Activated B cell treated with CpG ODN at 0.5 μM for 24 hours (primary cell): Measurements from ENCODE around the gene C3. TPM values are rescaled to one million over a fixed set of nuclear protein-coding genes. Genes with fewer than 3 reads are reported as not detected.

ENCODE experiments used
- ATAC-seq: fragments of 200-7000 bp; cut with Tn5 transposase; one replicate; pipeline ENCODE4 v1.10.0; 2021; ENCODE audit warnings: low read depth, mild to moderate bottlenecking, moderate library complexity
- CTCF ChIA-PET: fragments of 350-600 bp; sonication (Branson Sonifier 250); formaldehyde crosslinking; loops from one replicate; lab custom pipeline; 2021; ENCODE audit warnings: antibody characterized with exemption; lab: Charles Lee
- POLR2A ChIA-PET: fragments of 350-600 bp; sonication (Branson Sonifier 250); formaldehyde crosslinking; loops from one replicate; lab custom pipeline; 2021; ENCODE audit warnings: antibody characterized with exemption; lab: Charles Lee
- DNase-seq: peaks from one replicate; pipeline ENCODE4 v3.0.0; 2022
- H3K27ac Mint-ChIP-seq: one replicate; pipeline ENCODE4 v1.8.0; 2020; ENCODE audit warnings: mixed read lengths
- H3K27me3 Mint-ChIP-seq: one replicate; pipeline ENCODE4 v1.8.0; 2021; ENCODE audit warnings: mixed read lengths
- H3K36me3 Mint-ChIP-seq: one replicate; pipeline ENCODE4 v1.8.0; 2021; ENCODE audit warnings: low read depth, mixed read lengths
- H3K4me1 Mint-ChIP-seq: one replicate; pipeline ENCODE4 v1.8.0; 2021; ENCODE audit warnings: mixed read lengths
- H3K4me3 Mint-ChIP-seq: one replicate; pipeline ENCODE4 v1.8.0; 2020; ENCODE audit warnings: mild to moderate bottlenecking, mixed read lengths
- H3K9me3 Mint-ChIP-seq: one replicate; pipeline ENCODE4 v1.8.0; 2020; ENCODE audit warnings: mixed read lengths
- intact Hi-C: fragments of 100-400 bp; cut with micrococcal nuclease; formaldehyde crosslinking; loops from one replicate; pipeline ENCODE4 v1.15.1; 2024
- total RNA-seq: library from RNA; stranded (reverse); gene quantifications from 2 replicates; pipeline ENCODE4 v1.2.3, GENCODE V29; 2022
- TF ChIP-seq, protein P1 (sequence below): fragments of 200-600 bp; IDR thresholded peaks from one replicate; pipeline ENCODE4 v1.8.0; 2022; ENCODE audit warnings: antibody characterized with exemption, mild to moderate bottlenecking

Gene C3
- total RNA-seq, 1 donor from 2014 or later, result 0.53 TPM

DNA sequence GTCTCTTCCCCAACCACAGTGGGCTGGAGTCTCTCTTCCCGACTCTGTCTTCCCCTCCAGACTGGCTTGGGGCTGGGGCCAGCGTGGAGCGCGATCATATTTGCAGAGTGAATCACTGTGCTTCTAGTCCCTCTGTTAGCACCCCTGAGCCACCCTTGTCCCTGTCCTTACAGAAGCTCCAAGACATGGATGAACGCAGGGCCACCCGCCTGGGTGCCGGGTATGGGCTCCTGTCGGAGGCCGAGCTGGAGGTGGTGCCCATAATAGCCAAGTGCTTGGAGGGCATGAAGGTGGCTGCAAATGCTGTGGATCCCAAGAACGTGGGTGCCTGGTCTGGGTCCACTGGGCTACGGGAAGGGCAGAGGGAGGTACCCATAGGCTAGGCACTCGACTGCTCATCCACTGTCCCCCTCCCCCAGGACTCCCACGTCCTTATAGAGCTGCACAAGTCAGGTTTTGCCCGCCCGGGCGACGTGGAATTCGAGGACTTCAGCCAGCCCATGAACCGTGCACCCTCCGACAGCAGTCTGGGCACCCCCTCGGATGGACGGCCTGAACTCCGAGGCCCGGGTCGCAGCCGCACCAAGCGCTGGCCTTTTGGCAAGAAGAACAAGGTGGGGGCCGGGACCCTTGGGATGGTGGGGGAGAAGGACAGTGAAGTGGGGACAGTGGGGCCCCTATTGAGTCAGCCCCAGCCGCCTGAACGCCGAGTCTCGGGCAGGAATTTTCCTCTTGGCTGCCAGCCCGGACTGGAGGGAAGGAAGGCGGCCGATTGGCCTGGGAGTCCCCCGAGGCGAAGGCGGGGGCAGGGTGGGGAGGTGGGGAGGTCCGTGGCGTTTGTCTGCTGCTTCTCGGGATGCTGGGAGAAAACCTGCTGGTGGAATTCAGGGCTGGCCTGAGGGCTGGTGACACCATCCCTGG, 24.2 kb upstream of the C3 start:
- intact Hi-C loops, result no loop called here
- Mint-ChIP-seq H3K27ac (no peak overlapping the region), H3K9me3 (no peaks in the 10 kb centered on the region), H3K4me3 (no peak overlapping the region), H3K27me3 (no peaks in the 10 kb centered on the region), H3K36me3 (peaks cover 74% of the 10 kb centered on the region), H3K4me1 (peaks cover 11% of the 10 kb centered on the region)
- ChIA-PET CTCF (no interaction called here), POLR2A (interaction anchor here (0.8 to 1.8 kb wide), 2 partner anchors 9 to 58 kb away, joined by 3 read pairs; no protein-coding TSS in a partner anchor)
- TF ChIP-seq, protein P1, sequence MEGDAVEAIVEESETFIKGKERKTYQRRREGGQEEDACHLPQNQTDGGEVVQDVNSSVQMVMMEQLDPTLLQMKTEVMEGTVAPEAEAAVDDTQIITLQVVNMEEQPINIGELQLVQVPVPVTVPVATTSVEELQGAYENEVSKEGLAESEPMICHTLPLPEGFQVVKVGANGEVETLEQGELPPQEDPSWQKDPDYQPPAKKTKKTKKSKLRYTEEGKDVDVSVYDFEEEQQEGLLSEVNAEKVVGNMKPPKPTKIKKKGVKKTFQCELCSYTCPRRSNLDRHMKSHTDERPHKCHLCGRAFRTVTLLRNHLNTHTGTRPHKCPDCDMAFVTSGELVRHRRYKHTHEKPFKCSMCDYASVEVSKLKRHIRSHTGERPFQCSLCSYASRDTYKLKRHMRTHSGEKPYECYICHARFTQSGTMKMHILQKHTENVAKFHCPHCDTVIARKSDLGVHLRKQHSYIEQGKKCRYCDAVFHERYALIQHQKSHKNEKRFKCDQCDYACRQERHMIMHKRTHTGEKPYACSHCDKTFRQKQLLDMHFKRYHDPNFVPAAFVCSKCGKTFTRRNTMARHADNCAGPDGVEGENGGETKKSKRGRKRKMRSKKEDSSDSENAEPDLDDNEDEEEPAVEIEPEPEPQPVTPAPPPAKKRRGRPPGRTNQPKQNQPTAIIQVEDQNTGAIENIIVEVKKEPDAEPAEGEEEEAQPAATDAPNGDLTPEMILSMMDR, result no peak
- DNase-seq, result no peak
- no peak for ATAC-seq

DNA sequence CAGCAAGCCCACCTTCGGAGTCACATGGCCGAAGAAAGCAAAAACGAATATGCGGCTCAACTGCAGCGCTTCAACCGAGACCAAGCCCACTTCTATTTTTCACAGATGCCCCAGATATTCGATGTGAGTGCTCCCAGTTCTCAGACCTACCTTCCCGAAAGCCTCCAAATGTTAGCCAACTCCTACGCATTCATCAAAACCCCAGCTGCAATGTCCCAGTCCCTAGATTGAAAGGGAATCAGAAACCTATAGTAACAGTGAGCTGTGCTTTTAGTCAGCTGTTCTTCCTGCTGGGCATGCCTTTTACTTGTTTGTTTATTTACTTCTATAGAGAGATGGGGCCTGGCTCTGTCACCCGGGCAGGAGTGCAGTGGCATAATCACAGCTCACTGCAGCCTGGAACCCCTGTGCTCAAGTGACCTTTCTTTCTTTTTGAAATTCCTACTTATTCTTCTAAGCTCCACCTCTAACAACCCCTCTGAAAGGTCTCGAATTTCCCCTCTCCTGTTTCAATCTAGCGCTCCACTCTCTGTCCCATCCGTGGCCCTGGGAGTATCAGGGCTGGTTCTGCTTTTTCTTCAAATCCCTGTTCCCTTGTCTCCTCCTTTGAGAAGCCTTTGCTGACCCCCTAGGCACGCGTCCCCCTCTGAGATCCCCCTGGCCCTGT, 23.4 kb upstream of the C3 start:
- ChIA-PET CTCF (no interaction called here), POLR2A (interaction anchor here (0.8 to 1.8 kb wide), 3 partner anchors 8 to 59 kb away, joined by 3 read pairs; no protein-coding TSS in a partner anchor)
- no peak for ATAC-seq
- no peaks in the 10 kb centered on the region for H3K27me3 Mint-ChIP-seq
- H3K9me3 Mint-ChIP-seq, result no peaks in the 10 kb centered on the region
- H3K4me1 Mint-ChIP-seq, result peaks cover 16% of the 10 kb centered on the region
- H3K36me3 Mint-ChIP-seq, result peaks cover 67% of the 10 kb centered on the region
- H3K4me3 Mint-ChIP-seq, result peak overlapping the region; percentile 4
- intact Hi-C loops, result no loop called here
- no peak overlapping the region for H3K27ac Mint-ChIP-seq
- no peak for DNase-seq
- TF ChIP-seq, protein P1, result no peak

DNA sequence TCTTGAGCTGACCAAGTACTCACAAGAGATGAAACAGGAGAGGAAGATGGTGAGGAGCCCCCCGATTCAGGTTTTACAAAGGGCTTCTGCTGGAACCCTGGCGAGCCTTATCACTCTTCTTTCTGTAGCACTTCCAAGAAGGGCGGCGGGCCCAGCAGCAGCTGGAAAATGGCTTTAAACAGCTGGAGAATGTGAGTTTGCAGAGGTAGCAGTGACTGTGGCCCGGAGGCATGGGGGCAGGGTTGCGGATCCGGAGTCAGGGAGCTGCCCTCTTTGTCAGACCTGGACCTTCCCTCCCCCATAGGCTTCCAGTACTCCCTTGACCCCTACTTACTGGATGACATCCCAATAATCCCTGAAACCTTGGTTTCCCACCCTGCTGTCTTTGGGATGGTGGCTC, 22.6 kb upstream of the C3 start:
- DNase-seq (no peak), ATAC-seq (no peak)
- TF ChIP-seq, protein P1, result no peak
- Mint-ChIP-seq H3K36me3 (peaks cover 60% of the 10 kb centered on the region), H3K4me1 (peaks cover 24% of the 10 kb centered on the region), H3K9me3 (no peaks in the 10 kb centered on the region), H3K27ac (no peak overlapping the region), H3K27me3 (no peaks in the 10 kb centered on the region), H3K4me3 (no peak overlapping the region)
- ChIA-PET CTCF (no interaction called here), POLR2A (interaction anchor here (1.5 to 1.8 kb wide), 2 partner anchors 9 to 59 kb away, joined by 3 read pairs; no protein-coding TSS in a partner anchor)
- intact Hi-C loops, result no loop called here

DNA sequence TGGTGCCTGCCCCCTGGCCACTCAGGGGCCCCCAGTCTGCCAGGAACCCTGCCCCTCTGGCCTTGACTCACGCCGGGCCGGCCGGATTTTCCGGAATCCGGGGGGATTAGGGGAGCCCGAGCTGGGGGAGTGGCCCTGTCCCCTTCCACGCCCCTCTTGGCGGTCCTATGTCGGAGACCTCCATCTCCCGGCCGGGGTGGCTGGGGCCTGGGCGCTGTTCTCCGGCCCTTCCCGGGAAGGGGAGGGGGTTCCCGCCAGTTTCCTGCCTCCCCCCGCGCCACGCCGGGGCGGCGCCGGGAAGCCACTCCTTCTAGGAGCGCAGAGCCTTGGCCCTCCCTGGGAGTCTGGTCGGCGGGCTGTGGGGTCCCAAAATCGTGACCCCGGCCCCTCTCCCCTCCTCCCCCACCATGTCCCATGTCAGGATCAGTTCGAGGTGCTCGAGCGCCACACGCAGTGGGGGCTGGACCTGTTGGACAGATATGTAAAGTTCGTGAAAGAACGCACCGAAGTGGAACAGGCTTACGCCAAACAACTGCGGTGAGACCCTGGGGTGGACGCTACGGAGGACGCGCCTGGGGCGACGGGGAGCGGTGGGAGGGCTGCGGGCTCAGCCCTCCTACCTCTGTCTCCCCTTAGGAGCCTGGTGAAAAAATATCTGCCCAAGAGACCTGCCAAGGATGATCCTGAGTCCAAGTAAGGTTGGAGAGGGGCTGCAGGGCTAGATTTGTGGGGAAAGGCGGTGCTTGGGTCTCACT, 20.3 kb upstream of the C3 start:
- CTCF ChIA-PET, result interaction anchor here (1.3 to 1.5 kb wide), 3 partner anchors 32 to 224 kb away, joined by 4 read pairs; partner anchors contain the start of gene VAV1

More for the DNA sequence above, 20.3 kb upstream of the C3 start:
- H3K27ac Mint-ChIP-seq, result peak overlapping the region; percentile 81
- H3K36me3 Mint-ChIP-seq, result peaks cover 47% of the 10 kb centered on the region
- POLR2A ChIA-PET, result interaction anchor here (0.6 to 6.9 kb wide), 9 partner anchors 12 to 222 kb away, joined by 3 to 81 read pairs (median 5); partner anchors contain the start of genes SH2D3A and VAV1
- no peak for ATAC-seq
- H3K4me3 Mint-ChIP-seq, result peak overlapping the region; percentile 90
- intact Hi-C loops, result loop anchor here (1.0 kb wide), 1 partner anchor 32 kb away; the partner anchor contains the start of gene VAV1
- DNase-seq, result peak; percentile 56
- no peaks in the 10 kb centered on the region for H3K9me3 Mint-ChIP-seq
- H3K27me3 Mint-ChIP-seq, result no peaks in the 10 kb centered on the region
- peaks cover 39% of the 10 kb centered on the region for H3K4me1 Mint-ChIP-seq
- TF ChIP-seq, protein P1, result no peak
